ENCODE results near the gene ATP2B2. TPM values are rescaled to one million over a fixed set of nuclear protein-coding genes. Genes with fewer than 3 reads are reported as not detected.

ATP2B2 gene
- total and polyA plus RNA-seq, 2 experiments from 2014 or later: 0.66 to 1.8 TPM

DNA sequence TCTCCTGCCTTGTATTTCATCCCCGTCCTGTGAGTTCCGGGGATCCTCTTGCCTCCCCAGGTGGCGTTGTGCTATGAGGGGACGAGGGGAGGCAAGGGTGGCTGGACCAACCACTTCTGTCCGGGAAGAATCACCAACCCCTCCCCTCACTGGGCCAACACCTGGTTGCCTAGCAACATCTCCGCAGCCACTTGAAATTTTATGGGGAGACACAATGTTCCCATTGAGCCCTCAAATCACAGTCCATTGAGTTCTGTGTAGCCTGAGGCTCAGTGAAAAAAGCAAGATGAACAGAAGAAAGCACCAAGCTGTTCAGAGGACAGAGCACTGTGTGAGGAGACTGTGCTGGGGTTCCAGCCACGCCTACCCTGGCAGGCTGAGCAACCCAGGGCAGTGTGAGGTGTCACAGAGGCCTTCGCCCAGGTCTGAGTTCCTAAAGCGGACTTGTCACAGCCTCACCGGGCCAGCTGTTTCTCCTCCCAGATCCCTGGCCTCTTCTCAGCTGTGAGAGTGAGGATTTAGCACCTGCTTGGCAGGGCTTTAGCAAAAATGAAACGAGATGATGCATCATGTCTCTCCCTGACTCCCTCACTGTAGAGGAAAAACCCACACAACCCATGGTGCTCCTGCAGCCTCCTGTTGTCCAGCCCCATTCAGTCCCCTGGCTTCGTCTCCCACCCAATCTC lies 76.8 kb downstream of the ATP2B2 start:
- Histone ChIP-seq H3K4me1 (ENCODE audit: insufficient read depth) (no peaks in the 10 kb centered on the region), H2AFZ (no peak overlapping the region), H3K79me2 (no peaks in the 10 kb centered on the region), H3K27ac (no peak overlapping the region), H3K9me2 (replicated peaks; ENCODE audit: insufficient read depth) (no peaks in the 10 kb centered on the region), H4K20me1 (ENCODE audit: insufficient read depth, poor library complexity, severe bottlenecking) (no peaks in the 10 kb centered on the region), H3K9me3 (ENCODE audit: low read depth) (no peaks in the 10 kb centered on the region), H3K27me3 (peaks cover 4% of the 10 kb centered on the region), H3K4me3 (no peak overlapping the region), H3K36me3 (replicated peaks; ENCODE audit: insufficient read depth, low read depth) (no peaks in the 10 kb centered on the region), H3K4me2 (no peak overlapping the region)
- no peak for DNase-seq (ENCODE audit: low spot score)
- TF ChIP-seq, protein P1, sequence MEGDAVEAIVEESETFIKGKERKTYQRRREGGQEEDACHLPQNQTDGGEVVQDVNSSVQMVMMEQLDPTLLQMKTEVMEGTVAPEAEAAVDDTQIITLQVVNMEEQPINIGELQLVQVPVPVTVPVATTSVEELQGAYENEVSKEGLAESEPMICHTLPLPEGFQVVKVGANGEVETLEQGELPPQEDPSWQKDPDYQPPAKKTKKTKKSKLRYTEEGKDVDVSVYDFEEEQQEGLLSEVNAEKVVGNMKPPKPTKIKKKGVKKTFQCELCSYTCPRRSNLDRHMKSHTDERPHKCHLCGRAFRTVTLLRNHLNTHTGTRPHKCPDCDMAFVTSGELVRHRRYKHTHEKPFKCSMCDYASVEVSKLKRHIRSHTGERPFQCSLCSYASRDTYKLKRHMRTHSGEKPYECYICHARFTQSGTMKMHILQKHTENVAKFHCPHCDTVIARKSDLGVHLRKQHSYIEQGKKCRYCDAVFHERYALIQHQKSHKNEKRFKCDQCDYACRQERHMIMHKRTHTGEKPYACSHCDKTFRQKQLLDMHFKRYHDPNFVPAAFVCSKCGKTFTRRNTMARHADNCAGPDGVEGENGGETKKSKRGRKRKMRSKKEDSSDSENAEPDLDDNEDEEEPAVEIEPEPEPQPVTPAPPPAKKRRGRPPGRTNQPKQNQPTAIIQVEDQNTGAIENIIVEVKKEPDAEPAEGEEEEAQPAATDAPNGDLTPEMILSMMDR (IDR thresholded peaks at IDR 0.05; ENCODE audit: poor library complexity): no peak
- TF ChIP-seq EZH2phosphoT487 (IDR thresholded peaks at IDR 0.05; ENCODE audit: low read depth, severe bottlenecking, unreplicated experiment) (no peak), EZH2 (IDR thresholded peaks at IDR 0.05; ENCODE audit: borderline replicate concordance) (no peak)
- 75% methylated on average over 12 of the region's 12 CpGs for WGBS (ENCODE audit: low lambda C conversion rate, missing lambda C conversion rate)

DNA sequence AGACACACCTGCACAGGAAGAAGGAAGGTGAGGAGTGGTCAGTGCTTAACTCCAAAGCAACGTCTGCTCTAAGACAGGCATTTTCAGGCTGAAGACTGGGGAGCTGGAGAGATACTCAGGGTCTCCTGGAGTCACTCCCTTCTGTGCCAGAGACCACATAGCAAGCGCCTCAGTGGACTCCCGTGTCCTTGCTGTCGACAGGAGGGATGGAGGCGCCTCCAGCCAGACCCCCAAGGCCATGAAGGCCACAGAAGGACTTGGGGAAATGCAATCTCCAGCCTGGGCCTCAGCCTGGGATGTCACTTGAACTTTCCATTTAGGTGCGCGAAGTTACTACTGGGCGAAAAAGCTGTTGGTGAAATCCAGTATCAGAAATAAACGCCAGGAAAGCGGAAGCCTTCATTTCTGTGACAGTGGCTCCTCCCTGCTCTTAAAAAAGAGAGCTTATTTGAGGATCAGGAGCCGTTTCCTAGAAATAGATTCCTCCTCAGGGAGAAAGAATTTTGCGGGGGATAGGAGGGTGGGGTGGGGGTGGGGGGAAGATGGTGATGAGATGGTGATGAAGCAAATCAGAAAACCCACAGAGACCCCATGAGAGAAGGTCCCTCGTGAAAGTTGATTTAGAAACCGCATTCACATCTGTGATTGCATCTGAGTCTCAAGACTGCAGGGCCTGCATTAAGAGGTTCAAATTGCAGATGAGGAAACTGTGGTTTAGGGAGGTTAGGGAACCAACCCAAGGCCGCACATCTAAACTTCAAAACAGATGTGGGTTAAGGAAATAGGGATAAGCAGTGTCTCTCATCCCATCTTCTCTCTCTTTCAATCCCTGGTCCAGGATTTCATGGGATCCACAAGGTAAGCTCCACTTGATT lies 78.8 kb downstream of the ATP2B2 start:
- no peaks in the 10 kb centered on the region for H3K79me2 ChIP-seq
- no peaks in the 10 kb centered on the region for H3K9me3 ChIP-seq (ENCODE audit: low read depth)
- H3K36me3 ChIP-seq (replicated peaks; ENCODE audit: insufficient read depth, low read depth): no peaks in the 10 kb centered on the region
- H4K20me1 ChIP-seq (ENCODE audit: insufficient read depth, poor library complexity, severe bottlenecking): no peaks in the 10 kb centered on the region
- H3K27ac ChIP-seq: no peak overlapping the region
- no peak for DNase-seq (ENCODE audit: low spot score)
- 89% methylated on average over 15 of the region's 15 CpGs for WGBS (ENCODE audit: low lambda C conversion rate, missing lambda C conversion rate)
- TF ChIP-seq EZH2 (IDR thresholded peaks at IDR 0.05; ENCODE audit: borderline replicate concordance) (no peak), EZH2phosphoT487 (IDR thresholded peaks at IDR 0.05; ENCODE audit: low read depth, severe bottlenecking, unreplicated experiment) (no peak)
- TF ChIP-seq, protein P1 (IDR thresholded peaks at IDR 0.05; ENCODE audit: poor library complexity): no peak
- no peaks in the 10 kb centered on the region for H3K9me2 ChIP-seq (replicated peaks; ENCODE audit: insufficient read depth)
- no peak overlapping the region for H2AFZ ChIP-seq
- H3K4me1 ChIP-seq (ENCODE audit: insufficient read depth): no peaks in the 10 kb centered on the region
- H3K4me2 ChIP-seq: no peak overlapping the region
- H3K4me3 ChIP-seq: no peak overlapping the region
- peaks cover 4% of the 10 kb centered on the region for H3K27me3 ChIP-seq

DNA sequence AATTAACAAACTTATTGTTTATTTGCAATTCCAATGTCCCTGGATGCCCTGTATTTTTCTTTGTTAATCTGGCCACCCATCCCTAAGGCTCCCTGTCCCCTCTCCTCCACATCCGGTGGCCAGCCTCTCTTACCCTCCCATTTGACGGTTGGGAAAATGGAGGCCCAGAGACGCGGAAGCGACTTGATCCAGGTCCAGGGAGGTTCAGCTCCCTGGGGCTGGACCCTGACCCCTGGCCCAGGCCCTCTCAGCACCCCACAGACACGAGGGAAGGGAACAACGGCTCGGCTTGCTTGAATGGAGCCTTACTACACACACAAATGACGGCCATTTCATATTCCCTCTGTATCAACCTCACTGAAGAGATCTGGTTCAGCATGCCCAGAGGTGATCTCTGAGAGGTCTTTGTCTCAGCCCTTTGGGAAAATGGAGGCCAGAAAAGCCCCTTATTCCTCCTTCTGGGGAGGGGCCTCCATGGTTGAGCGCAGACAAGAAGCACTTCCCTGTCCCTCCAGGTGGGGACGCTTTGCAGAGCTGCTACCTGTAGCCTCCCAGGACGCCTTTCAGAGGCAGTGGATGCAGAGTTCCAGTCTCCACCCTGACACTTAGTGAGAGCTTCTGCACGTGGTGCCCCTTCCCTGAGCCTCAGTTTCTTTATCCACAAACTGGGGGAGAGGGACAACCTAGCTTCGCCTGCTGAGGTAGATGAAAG lies 82.1 kb downstream of the ATP2B2 start:
- Histone ChIP-seq H3K9me3 (ENCODE audit: low read depth) (no peaks in the 10 kb centered on the region), H2AFZ (no peak overlapping the region), H3K79me2 (no peaks in the 10 kb centered on the region), H3K9me2 (replicated peaks; ENCODE audit: insufficient read depth) (no peaks in the 10 kb centered on the region), H3K4me2 (no peak overlapping the region), H3K27ac (no peak overlapping the region), H3K36me3 (replicated peaks; ENCODE audit: insufficient read depth, low read depth) (no peaks in the 10 kb centered on the region), H4K20me1 (ENCODE audit: insufficient read depth, poor library complexity, severe bottlenecking) (no peaks in the 10 kb centered on the region), H3K4me3 (no peak overlapping the region), H3K27me3 (peaks cover 4% of the 10 kb centered on the region), H3K4me1 (ENCODE audit: insufficient read depth) (no peaks in the 10 kb centered on the region)
- no peak for DNase-seq (ENCODE audit: low spot score)
- WGBS (ENCODE audit: low lambda C conversion rate, missing lambda C conversion rate): 83% methylated on average over 14 of the region's 14 CpGs
- TF ChIP-seq EZH2 (IDR thresholded peaks at IDR 0.05; ENCODE audit: borderline replicate concordance) (no peak), EZH2phosphoT487 (IDR thresholded peaks at IDR 0.05; ENCODE audit: low read depth, severe bottlenecking, unreplicated experiment) (no peak)
- TF ChIP-seq, protein P1 (IDR thresholded peaks at IDR 0.05; ENCODE audit: poor library complexity): no peak
